Measurements from ENCODE around the gene FAM81B.

Gene FAM81B

DNA sequence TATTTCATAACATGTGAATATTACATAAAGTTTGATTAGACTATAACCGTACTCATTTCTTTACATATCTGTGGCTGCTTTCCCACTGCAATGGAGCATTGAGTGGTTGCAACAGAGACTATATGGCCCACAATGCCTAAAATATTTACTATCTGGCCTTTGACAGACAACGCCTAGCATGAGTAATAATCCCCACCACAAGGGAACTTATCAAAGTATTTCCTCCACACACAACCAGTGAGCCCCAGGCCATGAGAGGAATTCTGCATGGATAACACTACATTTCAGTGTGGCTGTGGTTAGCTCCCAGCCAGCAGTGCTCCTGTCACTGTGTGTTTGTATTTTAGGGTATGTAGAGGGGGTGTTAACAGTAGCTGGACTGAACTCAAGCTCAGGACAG is 54.8 kb downstream of the FAM81B start:
- no peak overlapping the region for H3K9ac ChIP-seq (ENCODE audit: low read length)
- no peaks in the 10 kb centered on the region for H3K4me1 ChIP-seq (ENCODE audit: control insufficient read depth, insufficient read depth, low read length)
- no peak overlapping the region for H3K27ac ChIP-seq (ENCODE audit: low read depth, low read length)
- no peaks in the 10 kb centered on the region for H3K27me3 ChIP-seq (ENCODE audit: control insufficient read depth, insufficient read depth, low read length)
- H3K36me3 ChIP-seq (ENCODE audit: control insufficient read depth, insufficient read depth, low read length): no peaks in the 10 kb centered on the region
- H3K4me3 ChIP-seq (ENCODE audit: low read length): no peak overlapping the region

DNA sequence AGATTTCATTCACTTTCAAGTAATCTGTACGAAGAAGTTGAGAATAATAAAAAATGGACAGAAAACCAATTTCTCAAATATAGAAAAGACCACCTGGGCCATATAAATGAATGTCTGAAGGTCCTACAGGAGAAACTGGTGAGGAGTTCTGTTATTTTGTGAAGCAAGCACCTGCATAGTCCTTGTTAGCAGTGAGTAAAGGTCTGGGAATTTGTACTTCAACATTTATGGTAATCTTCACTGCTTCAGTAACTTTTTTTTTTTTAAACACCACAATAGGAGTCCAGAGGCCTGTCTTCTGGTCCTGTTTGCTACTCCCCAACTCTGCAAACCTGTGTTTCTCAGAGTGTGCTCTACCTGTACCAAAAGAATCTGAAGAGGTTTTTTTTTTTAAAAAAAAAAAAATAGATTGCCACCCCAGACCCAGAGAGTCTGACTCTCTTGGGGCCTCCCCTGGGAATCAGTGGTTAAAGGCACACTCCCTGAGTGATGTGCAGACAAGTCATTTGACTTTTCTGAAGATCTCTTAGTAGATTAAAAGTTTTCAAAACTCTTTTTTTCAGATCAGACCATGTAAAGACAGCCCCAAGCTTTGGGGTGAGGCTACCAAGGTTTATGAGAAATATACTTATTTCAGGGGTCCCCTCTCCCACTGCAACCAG is 55.5 kb downstream of the FAM81B start:
- H3K27ac ChIP-seq (ENCODE audit: low read depth, low read length): no peak overlapping the region
- no peaks in the 10 kb centered on the region for H3K36me3 ChIP-seq (ENCODE audit: control insufficient read depth, insufficient read depth, low read length)
- H3K4me3 ChIP-seq (ENCODE audit: low read length): no peak overlapping the region
- H3K27me3 ChIP-seq (ENCODE audit: control insufficient read depth, insufficient read depth, low read length): no peaks in the 10 kb centered on the region
- no peak overlapping the region for H3K9ac ChIP-seq (ENCODE audit: low read length)
- H3K4me1 ChIP-seq (ENCODE audit: control insufficient read depth, insufficient read depth, low read length): no peaks in the 10 kb centered on the region

DNA sequence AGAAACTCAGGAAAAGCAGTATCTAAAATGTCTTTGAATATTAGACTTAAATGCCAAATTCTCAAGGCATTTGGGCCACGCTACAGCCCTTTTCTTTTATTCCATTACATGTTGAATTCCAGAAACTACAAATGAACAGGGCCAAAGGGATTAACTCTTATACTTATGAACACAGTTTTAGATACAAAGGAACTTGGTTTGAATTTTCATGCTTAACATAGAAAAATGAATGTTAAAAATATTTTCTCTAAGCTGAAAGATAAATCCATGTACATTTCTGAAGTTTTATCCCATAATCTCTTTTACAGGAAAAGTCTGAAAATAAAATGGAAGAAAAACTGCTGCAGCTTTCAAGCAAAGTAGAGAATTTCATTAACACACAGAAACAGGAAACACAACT is 56.8 kb downstream of the FAM81B start:
- Histone ChIP-seq H3K4me3 (ENCODE audit: low read length) (no peak overlapping the region), H3K36me3 (ENCODE audit: control insufficient read depth, insufficient read depth, low read length) (no peaks in the 10 kb centered on the region), H3K27me3 (ENCODE audit: control insufficient read depth, insufficient read depth, low read length) (no peaks in the 10 kb centered on the region), H3K4me1 (ENCODE audit: control insufficient read depth, insufficient read depth, low read length) (no peaks in the 10 kb centered on the region), H3K9ac (ENCODE audit: low read length) (no peak overlapping the region), H3K27ac (ENCODE audit: low read depth, low read length) (no peak overlapping the region)

DNA sequence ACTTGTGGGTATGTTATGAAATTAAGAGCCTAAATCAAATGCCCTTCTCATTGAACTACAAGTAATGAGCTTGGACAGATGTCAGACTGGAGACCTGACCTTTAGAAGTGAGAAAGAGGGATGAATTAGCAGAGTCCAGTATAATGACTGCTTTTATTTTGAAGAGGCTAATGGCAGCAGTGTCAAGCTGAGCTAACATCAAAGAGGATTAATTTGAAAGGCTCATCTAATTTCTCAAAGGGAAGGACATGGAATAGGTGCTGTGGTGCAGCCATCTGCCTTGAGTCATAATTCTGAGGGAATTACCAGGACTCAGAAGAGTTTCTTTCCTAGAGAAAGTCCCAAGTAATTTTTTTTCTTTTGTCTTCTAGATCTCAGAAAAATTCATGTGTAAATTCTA is 57.6 kb downstream of the FAM81B start:
- Histone ChIP-seq H3K27me3 (ENCODE audit: control insufficient read depth, insufficient read depth, low read length) (no peaks in the 10 kb centered on the region), H3K36me3 (ENCODE audit: control insufficient read depth, insufficient read depth, low read length) (no peaks in the 10 kb centered on the region), H3K27ac (ENCODE audit: low read depth, low read length) (no peak overlapping the region), H3K9ac (ENCODE audit: low read length) (no peak overlapping the region), H3K4me3 (ENCODE audit: low read length) (no peak overlapping the region), H3K4me1 (ENCODE audit: control insufficient read depth, insufficient read depth, low read length) (no peaks in the 10 kb centered on the region)

DNA sequence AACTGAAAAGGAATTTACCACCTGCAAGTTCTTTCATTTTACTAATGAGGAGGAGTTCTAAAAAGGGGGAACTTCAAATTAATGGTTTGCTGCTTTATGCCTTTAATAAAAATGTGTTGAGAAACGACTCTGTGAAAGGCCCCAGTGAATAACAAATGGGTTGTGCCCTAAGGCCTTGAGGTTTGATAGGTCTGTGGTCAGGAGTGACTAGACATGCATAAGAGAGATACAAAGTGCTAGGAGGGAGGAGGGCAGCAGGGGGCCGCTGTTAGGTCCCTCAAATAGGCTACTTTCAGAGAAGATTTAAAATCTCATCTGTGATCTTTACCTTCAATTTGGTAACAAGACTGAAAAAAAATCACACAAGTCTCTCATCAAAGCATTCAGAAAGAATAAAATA is 58.3 kb downstream of the FAM81B start:
- no peak overlapping the region for H3K9ac ChIP-seq (ENCODE audit: low read length)
- H3K27me3 ChIP-seq (ENCODE audit: control insufficient read depth, insufficient read depth, low read length): no peaks in the 10 kb centered on the region
- H3K27ac ChIP-seq (ENCODE audit: low read depth, low read length): no peak overlapping the region
- H3K4me1 ChIP-seq (ENCODE audit: control insufficient read depth, insufficient read depth, low read length): no peaks in the 10 kb centered on the region
- no peak overlapping the region for H3K4me3 ChIP-seq (ENCODE audit: low read length)
- no peaks in the 10 kb centered on the region for H3K36me3 ChIP-seq (ENCODE audit: control insufficient read depth, insufficient read depth, low read length)

DNA sequence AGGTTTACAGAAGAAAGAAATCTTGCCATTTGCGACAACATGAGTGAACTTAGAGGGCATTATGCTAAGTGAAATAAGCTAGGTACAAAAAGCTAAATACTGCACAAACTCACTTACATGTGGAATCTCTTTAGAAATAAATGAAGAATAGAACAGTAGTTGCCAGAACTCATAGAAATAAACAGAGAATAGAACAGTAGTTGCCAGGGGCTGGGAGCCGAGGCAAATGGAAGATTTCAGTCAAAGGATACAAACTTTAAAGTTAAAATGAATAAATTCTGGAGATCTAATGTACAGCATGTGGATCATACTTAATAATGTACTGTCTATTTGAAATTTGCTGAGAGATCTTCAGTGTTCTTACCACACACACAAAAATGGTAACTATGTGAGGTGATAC is 63.4 kb downstream of the FAM81B start:
- no peak overlapping the region for H3K9ac ChIP-seq (ENCODE audit: low read length)
- H3K4me3 ChIP-seq (ENCODE audit: low read length): no peak overlapping the region
- H3K27me3 ChIP-seq (ENCODE audit: control insufficient read depth, insufficient read depth, low read length): no peaks in the 10 kb centered on the region
- no peaks in the 10 kb centered on the region for H3K4me1 ChIP-seq (ENCODE audit: control insufficient read depth, insufficient read depth, low read length)
- no peak overlapping the region for H3K27ac ChIP-seq (ENCODE audit: low read depth, low read length)
- no peaks in the 10 kb centered on the region for H3K36me3 ChIP-seq (ENCODE audit: control insufficient read depth, insufficient read depth, low read length)

DNA sequence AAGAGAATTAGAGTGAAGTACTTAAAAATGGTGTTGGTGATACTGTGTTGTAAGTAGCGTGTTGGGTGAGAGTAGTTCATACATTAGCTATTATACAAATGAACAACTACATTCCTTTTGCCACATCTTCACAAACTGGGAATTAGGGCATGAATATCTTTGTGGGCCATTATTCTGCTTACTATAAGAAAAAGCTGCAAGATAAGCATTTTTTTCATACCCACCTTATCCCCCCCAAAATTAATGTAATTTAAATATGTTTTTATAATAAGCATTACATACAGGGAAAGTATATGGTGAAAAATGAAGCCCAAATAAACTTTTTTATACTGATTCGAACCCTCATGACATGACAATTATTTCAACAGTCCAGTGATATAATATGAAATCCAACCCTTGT is 69.5 kb downstream of the FAM81B start:
- Histone ChIP-seq H3K4me1 (ENCODE audit: control insufficient read depth, insufficient read depth, low read length) (no peaks in the 10 kb centered on the region), H3K4me3 (ENCODE audit: low read length) (no peak overlapping the region), H3K9ac (ENCODE audit: low read length) (no peak overlapping the region), H3K27ac (ENCODE audit: low read depth, low read length) (no peak overlapping the region), H3K27me3 (ENCODE audit: control insufficient read depth, insufficient read depth, low read length) (no peaks in the 10 kb centered on the region), H3K36me3 (ENCODE audit: control insufficient read depth, insufficient read depth, low read length) (peaks cover 4% of the 10 kb centered on the region)

DNA sequence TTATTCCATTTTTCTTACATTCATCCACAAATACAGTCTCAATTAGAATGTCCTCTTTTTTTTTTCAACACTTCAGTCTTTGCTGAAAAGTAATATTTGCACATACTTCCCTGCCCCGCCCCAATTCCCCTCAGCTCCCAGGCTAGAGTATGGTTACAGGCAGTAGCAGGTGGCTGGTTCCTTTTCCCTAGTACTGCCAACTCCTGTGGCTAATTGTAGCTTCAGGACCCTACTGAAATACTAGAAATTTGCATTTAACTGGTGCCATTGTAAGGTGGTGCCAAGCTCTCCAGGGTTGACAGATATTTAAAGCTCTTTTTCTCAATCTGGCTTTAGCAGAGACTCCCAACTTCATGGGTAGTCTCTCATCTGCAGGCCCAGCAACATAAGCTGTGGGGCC is 80.3 kb downstream of the FAM81B start:
- H3K4me3 ChIP-seq (ENCODE audit: low read length): no peak overlapping the region
- no peak overlapping the region for H3K9ac ChIP-seq (ENCODE audit: low read length)
- H3K27ac ChIP-seq (ENCODE audit: low read depth, low read length): no peak overlapping the region
- H3K36me3 ChIP-seq (ENCODE audit: control insufficient read depth, insufficient read depth, low read length): peaks cover 3% of the 10 kb centered on the region
- H3K27me3 ChIP-seq (ENCODE audit: control insufficient read depth, insufficient read depth, low read length): no peaks in the 10 kb centered on the region
- H3K4me1 ChIP-seq (ENCODE audit: control insufficient read depth, insufficient read depth, low read length): no peaks in the 10 kb centered on the region

DNA sequence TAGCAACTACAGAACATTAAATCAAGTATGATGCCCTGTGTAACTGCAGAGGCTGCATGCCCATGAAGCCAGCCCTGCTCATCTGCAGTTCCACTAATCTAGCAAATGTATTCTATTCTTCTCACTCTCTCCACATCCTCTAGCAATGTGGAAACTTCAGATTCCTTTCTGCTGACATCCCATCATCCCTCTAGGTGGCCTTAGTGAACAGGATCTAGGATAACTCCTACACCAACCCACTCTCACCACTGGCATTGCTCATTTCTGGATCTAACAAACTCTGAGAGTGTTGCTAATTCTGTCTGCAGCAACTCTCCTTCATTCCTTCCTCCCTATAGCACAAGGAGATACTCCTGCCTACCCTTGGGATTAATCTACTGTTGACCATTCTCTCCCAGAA is 80.8 kb downstream of the FAM81B start:
- no peak overlapping the region for H3K27ac ChIP-seq (ENCODE audit: low read depth, low read length)
- no peaks in the 10 kb centered on the region for H3K27me3 ChIP-seq (ENCODE audit: control insufficient read depth, insufficient read depth, low read length)
- H3K36me3 ChIP-seq (ENCODE audit: control insufficient read depth, insufficient read depth, low read length): peaks cover 3% of the 10 kb centered on the region
- no peak overlapping the region for H3K9ac ChIP-seq (ENCODE audit: low read length)
- H3K4me3 ChIP-seq (ENCODE audit: low read length): no peak overlapping the region
- H3K4me1 ChIP-seq (ENCODE audit: control insufficient read depth, insufficient read depth, low read length): no peaks in the 10 kb centered on the region

DNA sequence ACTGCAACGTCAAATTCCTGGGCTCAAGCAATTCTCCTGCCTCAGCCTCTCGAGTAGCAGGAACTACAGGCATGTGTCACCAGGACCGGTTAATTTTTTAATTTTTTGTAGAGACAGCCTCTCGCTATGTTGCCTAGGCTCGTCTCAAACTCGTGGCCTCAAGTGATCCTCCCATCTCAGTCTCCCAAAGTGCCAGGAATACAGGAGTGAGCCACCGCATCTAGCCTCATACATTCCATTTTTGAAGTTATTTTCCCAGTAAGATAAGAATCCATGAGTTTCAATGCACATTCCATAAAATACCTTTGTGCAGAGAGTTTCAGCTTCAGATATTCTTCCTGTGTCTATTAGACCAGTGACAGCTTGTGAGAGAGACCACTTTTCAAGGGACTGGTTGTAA is 93.3 kb downstream of the FAM81B start:
- Histone ChIP-seq H3K27ac (ENCODE audit: low read depth, low read length) (no peak overlapping the region), H3K9ac (ENCODE audit: low read length) (no peak overlapping the region), H3K27me3 (ENCODE audit: control insufficient read depth, insufficient read depth, low read length) (no peaks in the 10 kb centered on the region), H3K4me3 (ENCODE audit: low read length) (no peak overlapping the region), H3K36me3 (ENCODE audit: control insufficient read depth, insufficient read depth, low read length) (peaks cover 28% of the 10 kb centered on the region), H3K4me1 (ENCODE audit: control insufficient read depth, insufficient read depth, low read length) (no peaks in the 10 kb centered on the region)

DNA sequence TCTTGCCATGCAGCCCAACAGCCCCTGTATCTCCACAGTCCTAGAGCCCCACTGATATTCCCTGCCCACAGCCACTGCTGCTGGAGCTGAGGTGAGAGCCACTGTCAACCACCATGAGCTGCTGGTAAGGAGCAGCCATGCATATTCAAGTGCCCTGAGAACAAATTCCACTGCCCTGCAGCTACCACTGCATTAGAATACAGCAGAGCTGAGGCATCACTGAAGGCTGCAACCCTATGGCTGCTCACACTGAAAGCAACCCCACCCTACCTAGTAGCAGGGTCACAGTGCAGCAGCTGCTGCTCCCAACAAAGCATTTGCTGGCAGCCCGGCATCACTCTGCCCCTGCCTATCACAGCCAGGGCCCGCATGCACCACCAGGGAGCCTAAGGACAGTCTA is 95.0 kb downstream of the FAM81B start:
- Histone ChIP-seq H3K9ac (ENCODE audit: low read length) (no peak overlapping the region), H3K27ac (ENCODE audit: low read depth, low read length) (no peak overlapping the region), H3K4me1 (ENCODE audit: control insufficient read depth, insufficient read depth, low read length) (no peaks in the 10 kb centered on the region), H3K36me3 (ENCODE audit: control insufficient read depth, insufficient read depth, low read length) (peaks cover 30% of the 10 kb centered on the region), H3K4me3 (ENCODE audit: low read length) (no peak overlapping the region), H3K27me3 (ENCODE audit: control insufficient read depth, insufficient read depth, low read length) (no peaks in the 10 kb centered on the region)

DNA sequence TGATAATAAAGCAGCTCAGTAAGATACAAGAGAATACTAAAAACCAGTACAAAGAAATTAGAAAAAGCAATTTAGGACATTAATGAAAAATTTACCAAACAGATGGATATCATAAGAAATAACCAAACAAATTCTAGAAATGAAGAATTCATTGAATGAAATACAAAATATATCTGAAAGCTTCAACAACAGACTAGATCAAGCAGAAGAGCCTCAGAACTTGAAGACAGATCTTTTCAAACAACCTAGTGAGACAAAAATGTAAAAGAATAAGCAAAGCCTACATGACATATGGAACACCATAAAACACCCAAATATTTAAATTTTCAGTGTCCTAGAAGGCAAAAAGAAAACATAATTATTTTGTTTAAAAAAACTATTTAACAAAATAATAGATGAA is 96.7 kb downstream of the FAM81B start:
- Histone ChIP-seq H3K36me3 (ENCODE audit: control insufficient read depth, insufficient read depth, low read length) (peaks cover 30% of the 10 kb centered on the region), H3K9ac (ENCODE audit: low read length) (no peak overlapping the region), H3K4me1 (ENCODE audit: control insufficient read depth, insufficient read depth, low read length) (no peaks in the 10 kb centered on the region), H3K27me3 (ENCODE audit: control insufficient read depth, insufficient read depth, low read length) (no peaks in the 10 kb centered on the region), H3K4me3 (ENCODE audit: low read length) (no peak overlapping the region), H3K27ac (ENCODE audit: low read depth, low read length) (no peak overlapping the region)

Data from rectal smooth muscle tissue (tissue), 1 donor.